HG02973 (cell line): Measurements from ENCODE around the gene AGBL1.
"Not testable (repeated sequence)": the region's sequence is repeated elsewhere in the genome, so short reads cannot be mapped to it uniquely, and the experiment has no call there.

Source experiments
- ATAC-seq: cut with Tn5 transposase; IDR thresholded peaks from one replicate; pipeline ENCODE4 v1.9.1; 2021; ENCODE audit warnings: moderate library complexity; ENCODE audit not compliant: unreplicated experiment

Gene AGBL1

GRCh38 chr15:86494475-86494874 lies 414.8 kb downstream of the AGBL1 start:
- ATAC-seq, result no peak

GRCh38 chr15:86502301-86502700 lies 422.6 kb downstream of the AGBL1 start:
- no peak for ATAC-seq

GRCh38 chr15:86505951-86506350 lies 426.3 kb downstream of the AGBL1 start:
- ATAC-seq, result no peak

- no peak for ATAC-seq
Observed at GRCh38 chr15:86506401-86506800, 426.7 kb downstream of the AGBL1 start.

GRCh38 chr15:86515625-86516024 lies 436.0 kb downstream of the AGBL1 start:
- ATAC-seq, result no peak

GRCh38 chr15:86522721-86523120 lies 443.1 kb downstream of the AGBL1 start:
- ATAC-seq, result no peak

- ATAC-seq, result no peak
Observed at GRCh38 chr15:86526938-86527690, 447.4 kb downstream of the AGBL1 start.

GRCh38 chr15:86528094-86528493 lies 448.4 kb downstream of the AGBL1 start:
- not testable (repeated sequence) for ATAC-seq

- no peak for ATAC-seq
Observed at GRCh38 chr15:86538141-86538540, 458.5 kb downstream of the AGBL1 start.

GRCh38 chr15:86540840-86541467 lies 461.3 kb downstream of the AGBL1 start:
- no peak for ATAC-seq

GRCh38 chr15:86541540-86541939 lies 461.9 kb downstream of the AGBL1 start:
- ATAC-seq, result no peak

- ATAC-seq, result no peak
Observed at GRCh38 chr15:86550075-86550474, 470.4 kb downstream of the AGBL1 start.

GRCh38 chr15:86553108-86553507 lies 473.4 kb downstream of the AGBL1 start:
- no peak for ATAC-seq

- ATAC-seq, result no peak
Observed at GRCh38 chr15:86555098-86555497, 475.4 kb downstream of the AGBL1 start.

GRCh38 chr15:86555939-86556338 lies 476.3 kb downstream of the AGBL1 start:
- no peak for ATAC-seq

GRCh38 chr15:86556396-86557017 lies 476.8 kb downstream of the AGBL1 start:
- no peak for ATAC-seq

- no peak for ATAC-seq
Observed at GRCh38 chr15:86557018-86557550, 477.4 kb downstream of the AGBL1 start.

GRCh38 chr15:86558252-86558651 lies 478.6 kb downstream of the AGBL1 start:
- no peak for ATAC-seq

GRCh38 chr15:86558686-86559085 lies 479.0 kb downstream of the AGBL1 start:
- ATAC-seq, result no peak

- ATAC-seq, result no peak
Observed at GRCh38 chr15:86568378-86568777, 488.7 kb downstream of the AGBL1 start.

GRCh38 chr15:86570738-86571137 lies 491.1 kb downstream of the AGBL1 start:
- no peak for ATAC-seq

- no peak for ATAC-seq
Observed at GRCh38 chr15:86571873-86572272, 492.2 kb downstream of the AGBL1 start.
